Activated gamma-delta T cell treated with Interleukin-2 at 50 U/mL for 16 hours (primary cell): ENCODE measurements around the gene COA3.
A peak's percentile ranks its signal among the peaks of the same experiment; 100 is the strongest.
"Not testable (repeated sequence)": the region's sequence is repeated elsewhere in the genome, so short reads cannot be mapped to it uniquely, and the experiment has no call there.

ENCODE experiments used
- DNase-seq: peaks from one replicate; pipeline ENCODE4 v3.0.0-alpha.2; 2020

The COA3 gene

GRCh38 chr17:42780851-42781638, 17.5 kb downstream of the COA3 start:
- no peak for DNase-seq

- DNase-seq = no peak
Observed at GRCh38 chr17:42779936-42780850, 18.3 kb downstream of the COA3 start, which contains the start of gene WNK4. Gene WNK4, plus strand, starts transcription at chr17:42780610. Its CDS starts 89 bp downstream, at chr17:42780699.

- no peak for DNase-seq
Observed at GRCh38 chr17:42779304-42779935, 19.1 kb downstream of the COA3 start.

- DNase-seq = no peak
Observed at GRCh38 chr17:42778570-42778969, 19.9 kb downstream of the COA3 start.

GRCh38 chr17:42775534-42776098, 22.9 kb downstream of the COA3 start:
- no peak for DNase-seq

GRCh38 chr17:42774066-42774745, 24.3 kb downstream of the COA3 start:
- no peak for DNase-seq

- peak; percentile 75 for DNase-seq
Observed at GRCh38 chr17:42773290-42774035, 25.0 kb downstream of the COA3 start, which contains the start of gene VPS25. Gene VPS25, plus strand, starts transcription at chr17:42773449. Its CDS starts 27 bp downstream, at chr17:42773476.

GRCh38 chr17:42772945-42773289, 25.6 kb downstream of the COA3 start:
- DNase-seq = no peak

GRCh38 chr17:42769964-42770363, 28.5 kb downstream of the COA3 start:
- DNase-seq = not testable (repeated sequence)

GRCh38 chr17:42768006-42768405, 30.5 kb downstream of the COA3 start:
- not testable (repeated sequence) for DNase-seq

GRCh38 chr17:42767512-42767911, 31.0 kb downstream of the COA3 start:
- DNase-seq = no peak

GRCh38 chr17:42766124-42766523, 32.4 kb downstream of the COA3 start:
- DNase-seq = no peak

GRCh38 chr17:42761638-42762037, 36.9 kb downstream of the COA3 start:
- DNase-seq = no peak

- DNase-seq = no peak
Observed at GRCh38 chr17:42760652-42761581, 37.6 kb downstream of the COA3 start, which contains the start of gene RAMP2. Gene RAMP2, plus strand, starts transcription at chr17:42761227. Its CDS starts 35 bp downstream, at chr17:42761262.

- no peak for DNase-seq
Observed at GRCh38 chr17:42759982-42760651, 38.4 kb downstream of the COA3 start.

GRCh38 chr17:42754782-42755181, 43.7 kb downstream of the COA3 start:
- DNase-seq = no peak

- DNase-seq = no peak
Observed at GRCh38 chr17:42751628-42752027, 46.9 kb downstream of the COA3 start.

GRCh38 chr17:42750739-42751344, 47.7 kb downstream of the COA3 start:
- DNase-seq = no peak
